Activated CD4-positive, alpha-beta T cell treated with anti-CD3 and anti-CD28 coated beads for 36 hours (primary cell): ENCODE measurements around the gene NAA20. TPM values are rescaled to one million over a fixed set of nuclear protein-coding genes. Genes with fewer than 3 reads are reported as not detected.

Experiments
- ATAC-seq: fragments of 200-7000 bp; cut with Tn5 transposase; one replicate; pipeline ENCODE4 v1.10.0; 2021; ENCODE audit warnings: mild to moderate bottlenecking, moderate library complexity
- CTCF ChIA-PET: fragments of 350-600 bp; sonication (Branson Sonifier 250); formaldehyde crosslinking; loops from one replicate; lab custom pipeline; 2021; ENCODE audit warnings: antibody characterized with exemption; lab: Charles Lee
- POLR2A ChIA-PET: fragments of 350-600 bp; sonication (Branson Sonifier 250); formaldehyde crosslinking; loops from one replicate; lab custom pipeline; 2021; ENCODE audit warnings: antibody characterized with exemption, inconsistent platforms; lab: Charles Lee
- DNase-seq: peaks from one replicate; pipeline ENCODE4 v3.0.0-alpha.2; 2020
- H3K27ac Mint-ChIP-seq: one replicate; pipeline ENCODE4 v1.8.0; 2021; ENCODE audit warnings: mixed read lengths
- H3K27me3 Mint-ChIP-seq: one replicate; pipeline ENCODE4 v1.8.0; 2021; ENCODE audit warnings: mixed read lengths
- H3K36me3 Mint-ChIP-seq: one replicate; pipeline ENCODE4 v1.8.0; 2021; ENCODE audit warnings: low read depth, mixed read lengths
- H3K4me1 Mint-ChIP-seq: one replicate; pipeline ENCODE4 v1.8.0; 2021; ENCODE audit warnings: mixed read lengths
- H3K4me3 Mint-ChIP-seq: one replicate; pipeline ENCODE4 v1.8.0; 2021; ENCODE audit warnings: mild to moderate bottlenecking, moderate library complexity, mixed read lengths
- H3K9me3 Mint-ChIP-seq: one replicate; pipeline ENCODE4 v1.8.0; 2021; ENCODE audit warnings: low read depth, mixed read lengths
- intact Hi-C, 2 experiments: fragments of 100-400 bp; cut with DNase I in 1 of 2; cut with micrococcal nuclease in 1 of 2; formaldehyde crosslinking; loops; one replicate each; pipeline versions ENCODE4 v1.14.2 to v1.15.1; 2022 to 2024; cut with DNase I, micrococcal nuclease
- total RNA-seq, 2 experiments: library from RNA; stranded (reverse); gene quantifications; one replicate each; pipeline ENCODE4 v1.2.3, GENCODE V29; 2021

Gene NAA20
- 10 to 100 TPM; 58.6 to 88.7 TPM for total RNA-seq

- peak; percentile 96 for DNase-seq
- no peaks in the 10 kb centered on the region for H3K27me3 Mint-ChIP-seq
- H3K9me3 Mint-ChIP-seq, result no peaks in the 10 kb centered on the region
- intact Hi-C loops, result loop anchor here (1.0 to 5.0 kb wide), 8 partner anchors 35 to 1730 kb away; partner anchors contain the start of genes CFAP61 (in 2 of the 2), CRNKL1 (in 2 of the 2), SEC23B (in 2 of the 2) and RALGAPA2 (in 1 of the 2)
- H3K36me3 Mint-ChIP-seq, result peaks cover 20% of the 10 kb centered on the region
- CTCF ChIA-PET, result interaction anchor here (0.7 to 1.8 kb wide), 4 partner anchors 34 to 184 kb away, joined by 3 to 21 read pairs (median 3); partner anchors contain the start of genes CFAP61 and CRNKL1
- POLR2A ChIA-PET, result interaction anchor here (0.6 to 1.1 kb wide), 2 partner anchors 35 to 474 kb away, joined by 3 to 6 read pairs; partner anchors contain the start of genes CFAP61 and CRNKL1
- peaks cover 54% of the 10 kb centered on the region for H3K4me1 Mint-ChIP-seq
- peak; percentile 98 for ATAC-seq
- peak within 1 kb of the TSS; percentile 93 for H3K4me3 Mint-ChIP-seq
- peak within 1 kb of the TSS; percentile 88 for H3K27ac Mint-ChIP-seq
These were observed at the start of gene NAA20 for GRCh38 chr20:20017001-20017843. Gene NAA20 (plus strand): TSS chr20:20017362. CDS start chr20:20017397, 35 bp downstream.

GRCh38 chr20:19967445-19967844 lies 49.7 kb upstream of the NAA20 start:
- intact Hi-C loops, result no loop called here
- Mint-ChIP-seq H3K27me3 (no peaks in the 10 kb centered on the region), H3K27ac (no peak overlapping the region), H3K4me1 (peaks cover 18% of the 10 kb centered on the region), H3K36me3 (no peaks in the 10 kb centered on the region), H3K4me3 (no peak overlapping the region), H3K9me3 (no peaks in the 10 kb centered on the region)
- no peak for ATAC-seq
- CTCF ChIA-PET, result no interaction called here
- no peak for DNase-seq
- POLR2A ChIA-PET, result no interaction called here

GRCh38 chr20:19968028-19968427 lies 49.1 kb upstream of the NAA20 start:
- Mint-ChIP-seq H3K9me3 (no peaks in the 10 kb centered on the region), H3K27ac (no peak overlapping the region), H3K36me3 (no peaks in the 10 kb centered on the region), H3K27me3 (no peaks in the 10 kb centered on the region), H3K4me3 (no peak overlapping the region), H3K4me1 (peaks cover 18% of the 10 kb centered on the region)
- ChIA-PET POLR2A (no interaction called here), CTCF (no interaction called here)
- ATAC-seq (no peak), DNase-seq (no peak)
- intact Hi-C loops, result no loop called here

GRCh38 chr20:19968466-19969073 lies 48.6 kb upstream of the NAA20 start:
- Mint-ChIP-seq H3K9me3 (no peaks in the 10 kb centered on the region), H3K27ac (no peak overlapping the region), H3K27me3 (no peaks in the 10 kb centered on the region), H3K4me1 (peaks cover 18% of the 10 kb centered on the region), H3K36me3 (no peaks in the 10 kb centered on the region), H3K4me3 (no peak overlapping the region)
- CTCF ChIA-PET, result no interaction called here
- POLR2A ChIA-PET, result no interaction called here
- ATAC-seq, result no peak
- DNase-seq, result no peak
- intact Hi-C loops, result no loop called here

GRCh38 chr20:19969106-19969505 lies 48.1 kb upstream of the NAA20 start:
- H3K4me1 Mint-ChIP-seq, result peaks cover 18% of the 10 kb centered on the region
- H3K4me3 Mint-ChIP-seq, result no peak overlapping the region
- H3K27me3 Mint-ChIP-seq, result no peaks in the 10 kb centered on the region
- ATAC-seq, result no peak
- no peaks in the 10 kb centered on the region for H3K9me3 Mint-ChIP-seq
- H3K27ac Mint-ChIP-seq, result no peak overlapping the region
- no peak for DNase-seq
- CTCF ChIA-PET, result interaction anchor here (0.8 kb wide), 1 partner anchor 104 kb away, joined by 3 read pairs; no protein-coding TSS in a partner anchor
- POLR2A ChIA-PET, result no interaction called here
- no peaks in the 10 kb centered on the region for H3K36me3 Mint-ChIP-seq
- intact Hi-C loops, result no loop called here

- Mint-ChIP-seq H3K27ac (no peak overlapping the region), H3K4me3 (no peak overlapping the region), H3K36me3 (no peaks in the 10 kb centered on the region), H3K9me3 (no peaks in the 10 kb centered on the region), H3K27me3 (no peaks in the 10 kb centered on the region), H3K4me1 (peaks cover 18% of the 10 kb centered on the region)
- ATAC-seq (no peak), DNase-seq (no peak)
- CTCF ChIA-PET, result interaction anchor here (0.8 to 1.3 kb wide), 3 partner anchors 24 to 174 kb away, joined by 3 read pairs; no protein-coding TSS in a partner anchor
- intact Hi-C loops, result no loop called here
- POLR2A ChIA-PET, result no interaction called here
These were observed 47.5 kb upstream of the NAA20 start for GRCh38 chr20:19969507-19970255.

- DNase-seq (no peak), ATAC-seq (no peak)
- ChIA-PET CTCF (interaction anchor here (0.8 to 1.3 kb wide), 2 partner anchors 24 to 174 kb away, joined by 3 read pairs; no protein-coding TSS in a partner anchor), POLR2A (no interaction called here)
- Mint-ChIP-seq H3K36me3 (no peaks in the 10 kb centered on the region), H3K4me3 (no peak overlapping the region), H3K27ac (no peak overlapping the region), H3K9me3 (no peaks in the 10 kb centered on the region), H3K4me1 (peaks cover 18% of the 10 kb centered on the region), H3K27me3 (no peaks in the 10 kb centered on the region)
- intact Hi-C loops, result no loop called here
These were observed 46.9 kb upstream of the NAA20 start for GRCh38 chr20:19970256-19970765.

- Mint-ChIP-seq H3K27me3 (no peaks in the 10 kb centered on the region), H3K4me1 (peaks cover 18% of the 10 kb centered on the region), H3K36me3 (no peaks in the 10 kb centered on the region), H3K27ac (no peak overlapping the region), H3K4me3 (no peak overlapping the region), H3K9me3 (no peaks in the 10 kb centered on the region)
- ATAC-seq (no peak), DNase-seq (no peak)
- ChIA-PET CTCF (no interaction called here), POLR2A (interaction anchor here (0.6 kb wide), 1 partner anchor 267 kb away, joined by 4 read pairs; no protein-coding TSS in a partner anchor)
- intact Hi-C loops, result no loop called here
These were observed 46.0 kb upstream of the NAA20 start for GRCh38 chr20:19971116-19971515.

- CTCF ChIA-PET, result interaction anchor here (0.5 to 1.1 kb wide), 3 partner anchors 19 to 1077 kb away, joined by 3 read pairs; no protein-coding TSS in a partner anchor
- POLR2A ChIA-PET, result no interaction called here
- peaks cover 16% of the 10 kb centered on the region for H3K4me1 Mint-ChIP-seq
These were observed 43.1 kb upstream of the NAA20 start for GRCh38 chr20:19973961-19974629.

GRCh38 chr20:19974630-19975435 lies 42.3 kb upstream of the NAA20 start:
- ATAC-seq (no peak), DNase-seq (no peak)
- Mint-ChIP-seq H3K27ac (no peak overlapping the region), H3K36me3 (no peaks in the 10 kb centered on the region), H3K4me3 (no peak overlapping the region), H3K9me3 (no peaks in the 10 kb centered on the region), H3K27me3 (no peaks in the 10 kb centered on the region), H3K4me1 (peaks cover 11% of the 10 kb centered on the region)
- CTCF ChIA-PET, result interaction anchor here (1.1 kb wide), 2 partner anchors 18 to 189 kb away, joined by 3 to 5 read pairs; no protein-coding TSS in a partner anchor
- intact Hi-C loops, result no loop called here
- POLR2A ChIA-PET, result no interaction called here

More at GRCh38 chr20:19973961-19974629, 43.1 kb upstream of the NAA20 start:
- Mint-ChIP-seq H3K9me3 (no peaks in the 10 kb centered on the region), H3K4me3 (no peak overlapping the region), H3K27ac (no peak overlapping the region), H3K36me3 (no peaks in the 10 kb centered on the region), H3K27me3 (no peaks in the 10 kb centered on the region)
- DNase-seq, result no peak
- no peak for ATAC-seq
- intact Hi-C loops, result no loop called here
